ENCODE results near the gene EFNB2. TPM values are rescaled to one million over a fixed set of nuclear protein-coding genes. Genes with fewer than 3 reads are reported as not detected.

The EFNB2 gene
- total and polyA plus RNA-seq, 2 of the 8 experiments (the other 6 are each of a cell fraction or from before 2014, with no cell fraction given), result 8.2 to 12.0 TPM

DNA sequence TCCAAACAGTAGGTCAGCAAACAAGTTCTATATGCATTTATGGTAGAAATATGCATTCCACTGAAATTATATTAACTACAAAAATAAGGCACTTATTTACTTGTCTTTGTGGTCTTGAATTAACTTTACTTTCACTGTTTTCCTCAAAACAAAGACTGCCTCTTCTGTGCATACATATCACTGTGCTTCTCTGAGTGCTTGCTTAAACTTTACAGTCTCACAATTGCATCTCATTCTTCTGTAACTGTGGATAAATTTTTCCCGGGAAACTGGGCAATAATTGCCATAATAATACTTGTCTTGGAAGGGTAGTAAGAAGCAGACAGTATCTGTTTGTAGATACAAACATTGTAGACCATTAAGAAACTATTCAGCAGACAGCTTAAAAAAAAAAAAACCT, 38.4 kb downstream of the EFNB2 start:
- Histone ChIP-seq H3K23ac (ENCODE audit: insufficient read length) (no peak overlapping the region), H3K56ac (replicated peaks; ENCODE audit: insufficient read length, low read depth, low read length) (no peak overlapping the region), H3K79me1 (ENCODE audit: low read depth, low read length) (no peaks in the 10 kb centered on the region; the same call in 1 of the 2 replicates), H4K8ac (ENCODE audit: extremely low read depth, insufficient read depth, low read length) (no peak overlapping the region), H3K4me1 (replicated peaks in 1 of 4; ENCODE audit: control insufficient read depth in 3 of 4, insufficient read depth in 4 of 4, low read length in 3 of 4) (peaks cover 0 to 17% (median 3%) of the 10 kb centered on the region in 4 experiments; a peak in 4 of 7 replicates), H2BK15ac (ENCODE audit: low read length) (no peak overlapping the region), H2BK12ac (ENCODE audit: low read depth, low read length) (no peak overlapping the region), H4K20me1 (replicated peaks in 1 of 2; ENCODE audit: control insufficient read depth in 1 of 2, insufficient read depth in 2 of 2, low read length in 2 of 2) (peaks cover 0 to 5% of the 10 kb centered on the region in 2 experiments), H3K23me2 (ENCODE audit: low read depth, low read length) (no peaks in the 10 kb centered on the region), H2BK5ac (ENCODE audit: low read depth, low read length) (no peak overlapping the region), H2BK120ac (replicated peaks; ENCODE audit: low read depth, low read length) (no peak overlapping the region), H2BK20ac (ENCODE audit: low read length) (no peak overlapping the region), H3K4me2 (ENCODE audit: insufficient read depth in 1 of 2, low read depth in 2 of 2, low read length in 2 of 2) (no peak overlapping the region), H3K14ac (ENCODE audit: insufficient read length) (no peak overlapping the region), H3K36me3 (ENCODE audit: control insufficient read depth in 2 of 4, insufficient read depth in 4 of 4, low read length in 3 of 4) (peaks cover 0 to 14% (median 9%) of the 10 kb centered on the region in 4 experiments; a peak in 6 of 8 replicates), H3K18ac (ENCODE audit: extremely low read depth, low read length) (no peak overlapping the region), H2AK5ac (ENCODE audit: low read depth, low read length) (no peak overlapping the region), H3K4me3 (ENCODE audit: extremely low read depth in 1 of 4, insufficient read depth in 2 of 4, low read depth in 3 of 4, low read length in 4 of 4) (no peak overlapping the region), H2AFZ (ENCODE audit: low read length) (no peak overlapping the region), H4K91ac (replicated peaks; ENCODE audit: insufficient read length, low read length) (no peak overlapping the region), H3K9me3 (ENCODE audit: insufficient read depth in 2 of 2, low read depth in 1 of 2, low read length in 1 of 2) (no peaks in the 10 kb centered on the region), H4K5ac (ENCODE audit: insufficient read length, low read depth, low read length) (no peak overlapping the region), H3K4ac (replicated peaks; ENCODE audit: insufficient read length, low read depth, low read length) (no peak overlapping the region), H3K27me3 (replicated peaks in 1 of 4; ENCODE audit: control insufficient read depth in 3 of 4, extremely low read depth in 1 of 4, insufficient read depth in 3 of 4, low read length in 3 of 4) (peaks cover 0 to 1% (median 0%) of the 10 kb centered on the region in 4 experiments; a peak in 1 of 7 replicates), H3K9ac (replicated peaks in 1 of 4; ENCODE audit: extremely low read depth in 1 of 4, low read depth in 3 of 4, low read length in 3 of 4) (no peak overlapping the region; a peak in 1 of 7 replicates), H3K27ac (ENCODE audit: low read depth, low read length) (no peak overlapping the region), H3K79me2 (ENCODE audit: control insufficient read depth in 1 of 2, insufficient read depth in 2 of 2, low read length in 2 of 2) (peaks cover 0 to 3% of the 10 kb centered on the region in 2 experiments; a peak in 1 of 4 replicates)
- DNase-seq (ENCODE audit: low read depth in 1 of 2, low spot score in 2 of 2) (no peak), FAIRE-seq (no peak)
- ChIA-PET CTCF (ENCODE audit: partially characterized antibody) (interaction anchor here (0.5 to 0.7 kb wide), 2 partner anchors 154 to 1316 kb away, joined by 3 to 7 read pairs; no protein-coding TSS in a partner anchor), POLR2A (ENCODE audit: partially characterized antibody) (interaction anchor here (1.4 kb wide), 1 partner anchor 38 kb away, joined by 4 read pairs; the partner anchor contains the start of gene EFNB2)
- 90% methylated on average over 1 of the region's 1 CpG; no CpG with 5 or more reads in 1 of the 2 experiments for WGBS, 2 experiments (ENCODE audit: extremely low coverage in 1 of 2, insufficient coverage in 1 of 2, insufficient read length in 1 of 2, insufficient replicate concordance in 2 of 2, low coverage in 1 of 2, low lambda C conversion rate in 2 of 2, missing lambda C conversion rate in 1 of 2)
- TF ChIP-seq TEAD4 (IDR thresholded peaks at IDR 0.05; ENCODE audit: low read depth, low read length) (no peak), HDAC2 (IDR thresholded peaks at IDR 0.05; ENCODE audit: borderline replicate concordance in 1 of 2, low read depth in 2 of 2, low read length in 2 of 2) (no peak)

Data from H1 (cell line).